Activated CD8-positive, alpha-beta T cell treated with anti-CD3 and anti-CD28 coated beads for 36 hours (primary cell): ENCODE data around the gene CEP70. TPM values are rescaled to one million over a fixed set of nuclear protein-coding genes. Genes with fewer than 3 reads are reported as not detected.
"Not testable (repeated sequence)": the region's sequence is repeated elsewhere in the genome, so short reads cannot be mapped to it uniquely, and the experiment has no call there.

Source experiments
- ATAC-seq: fragments of 200-7000 bp; cut with Tn5 transposase; one replicate; pipeline ENCODE4 v1.10.0; 2021; ENCODE audit warnings: mild to moderate bottlenecking, moderate library complexity
- CTCF ChIA-PET: fragments of 350-600 bp; sonication (Branson Sonifier 250); formaldehyde crosslinking; loops from one replicate; lab custom pipeline; 2021; ENCODE audit warnings: antibody characterized with exemption; lab: Charles Lee
- POLR2A ChIA-PET: fragments of 350-600 bp; sonication (Branson Sonifier 250); formaldehyde crosslinking; loops from one replicate; lab custom pipeline; 2021; ENCODE audit warnings: antibody characterized with exemption; lab: Charles Lee
- DNase-seq: peaks from one replicate; pipeline ENCODE4 v3.0.0-alpha.2; 2020
- H3K27ac Mint-ChIP-seq: one replicate; pipeline ENCODE4 v1.8.0; 2021; ENCODE audit warnings: mild to moderate bottlenecking, mixed read lengths
- H3K27me3 Mint-ChIP-seq: one replicate; pipeline ENCODE4 v1.8.0; 2021; ENCODE audit warnings: mixed read lengths
- H3K36me3 Mint-ChIP-seq: one replicate; pipeline ENCODE4 v1.8.0; 2021; ENCODE audit warnings: low read depth, mixed read lengths
- H3K4me1 Mint-ChIP-seq: one replicate; pipeline ENCODE4 v1.8.0; 2021; ENCODE audit warnings: low read depth, mixed read lengths
- H3K4me3 Mint-ChIP-seq: one replicate; pipeline ENCODE4 v1.8.0; 2021; ENCODE audit warnings: mild to moderate bottlenecking, moderate library complexity, mixed read lengths
- H3K9me3 Mint-ChIP-seq: one replicate; pipeline ENCODE4 v1.8.0; 2021; ENCODE audit warnings: mixed read lengths
- intact Hi-C: fragments of 100-400 bp; cut with micrococcal nuclease; formaldehyde crosslinking; loops from one replicate; pipeline ENCODE4 v1.10.0; 2022
- total RNA-seq, 2 experiments: library from RNA; stranded (reverse); gene quantifications; one replicate each; pipeline ENCODE4 v1.2.3, GENCODE V29; 2021
- TF ChIP-seq, protein P1 (sequence below): fragments of 200-600 bp; IDR thresholded peaks from one replicate; pipeline ENCODE4 v1.8.0; 2022; ENCODE audit warnings: antibody characterized with exemption, mild to moderate bottlenecking

CEP70 gene
- total RNA-seq, 2 experiments from 2014 or later: 11.5 to 14.8 TPM

DNA sequence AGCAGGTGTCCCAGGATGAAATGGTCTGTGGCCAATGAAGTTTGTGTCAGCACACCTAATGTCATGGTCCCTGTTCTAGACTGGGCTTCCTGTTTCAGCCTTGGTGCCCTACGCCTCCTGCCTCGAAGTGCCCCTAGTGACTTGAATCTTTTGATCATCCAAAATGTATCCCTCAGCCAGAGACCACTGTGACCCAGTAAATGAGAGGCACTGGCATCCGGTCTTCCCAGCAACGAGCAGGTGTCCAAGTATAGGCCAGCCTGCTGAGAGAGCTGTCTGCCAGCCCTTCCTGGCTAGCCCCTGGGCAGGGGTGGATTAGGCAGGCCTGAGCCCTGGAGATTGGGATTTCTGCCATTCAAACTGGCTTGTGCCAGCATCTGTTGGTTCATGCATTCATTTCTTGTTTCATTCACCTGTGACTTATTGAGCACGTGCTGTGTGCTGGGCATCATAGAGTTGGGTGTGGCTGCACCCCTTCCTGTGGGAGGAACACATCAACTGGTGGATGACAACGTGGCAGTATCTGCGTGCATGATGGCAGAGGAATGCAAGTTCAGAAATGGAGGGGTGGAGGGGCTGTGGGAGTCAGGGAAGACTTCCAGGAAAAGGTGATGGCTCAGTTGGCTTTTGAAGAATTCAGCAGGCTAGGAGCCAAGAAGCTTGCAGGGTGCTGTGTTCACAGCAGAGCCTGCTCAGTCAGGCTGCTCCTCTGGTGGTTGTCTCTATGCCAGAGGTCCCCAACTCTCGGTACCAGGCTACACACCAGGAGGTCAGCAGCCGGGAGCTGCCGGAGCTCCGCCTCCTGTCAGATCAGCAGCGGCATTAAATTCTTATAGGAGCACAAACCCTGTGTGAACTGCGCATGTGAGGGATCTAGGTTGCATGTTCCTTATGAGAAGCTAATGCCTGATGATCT is 138.0 kb downstream of the CEP70 start:
- Mint-ChIP-seq H3K4me1 (no peaks in the 10 kb centered on the region), H3K36me3 (no peaks in the 10 kb centered on the region), H3K4me3 (no peak overlapping the region), H3K27ac (no peak overlapping the region), H3K27me3 (no peaks in the 10 kb centered on the region), H3K9me3 (no peaks in the 10 kb centered on the region)
- intact Hi-C loops: no loop called here
- no peak for DNase-seq
- ATAC-seq: no peak
- ChIA-PET POLR2A (no interaction called here), CTCF (no interaction called here)
- TF ChIP-seq, protein P1, sequence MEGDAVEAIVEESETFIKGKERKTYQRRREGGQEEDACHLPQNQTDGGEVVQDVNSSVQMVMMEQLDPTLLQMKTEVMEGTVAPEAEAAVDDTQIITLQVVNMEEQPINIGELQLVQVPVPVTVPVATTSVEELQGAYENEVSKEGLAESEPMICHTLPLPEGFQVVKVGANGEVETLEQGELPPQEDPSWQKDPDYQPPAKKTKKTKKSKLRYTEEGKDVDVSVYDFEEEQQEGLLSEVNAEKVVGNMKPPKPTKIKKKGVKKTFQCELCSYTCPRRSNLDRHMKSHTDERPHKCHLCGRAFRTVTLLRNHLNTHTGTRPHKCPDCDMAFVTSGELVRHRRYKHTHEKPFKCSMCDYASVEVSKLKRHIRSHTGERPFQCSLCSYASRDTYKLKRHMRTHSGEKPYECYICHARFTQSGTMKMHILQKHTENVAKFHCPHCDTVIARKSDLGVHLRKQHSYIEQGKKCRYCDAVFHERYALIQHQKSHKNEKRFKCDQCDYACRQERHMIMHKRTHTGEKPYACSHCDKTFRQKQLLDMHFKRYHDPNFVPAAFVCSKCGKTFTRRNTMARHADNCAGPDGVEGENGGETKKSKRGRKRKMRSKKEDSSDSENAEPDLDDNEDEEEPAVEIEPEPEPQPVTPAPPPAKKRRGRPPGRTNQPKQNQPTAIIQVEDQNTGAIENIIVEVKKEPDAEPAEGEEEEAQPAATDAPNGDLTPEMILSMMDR: no peak

DNA sequence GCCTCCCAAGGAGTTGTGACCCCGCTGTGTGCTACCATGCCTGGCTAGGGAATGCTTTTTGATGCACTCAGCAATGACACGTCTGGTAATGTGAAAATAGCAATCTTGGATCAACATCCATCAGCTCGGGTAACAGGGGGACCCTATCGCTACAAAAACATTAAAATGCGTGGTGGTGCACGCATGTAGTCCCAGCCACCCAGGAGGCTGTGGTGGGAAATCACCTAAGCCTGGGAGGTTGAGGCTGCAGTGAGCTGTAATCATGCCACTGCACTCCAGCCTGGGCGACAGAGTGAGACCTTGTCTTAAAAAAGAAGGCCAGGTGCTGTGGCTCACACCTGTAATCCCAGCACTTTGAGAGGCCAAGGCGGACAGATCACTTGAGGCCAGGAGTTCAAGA is 140.1 kb downstream of the CEP70 start:
- intact Hi-C loops, ATAC-seq, DNase-seq, POLR2A ChIA-PET, H3K9me3 Mint-ChIP-seq, H3K36me3 Mint-ChIP-seq, CTCF ChIA-PET, H3K4me3 Mint-ChIP-seq, H3K4me1 Mint-ChIP-seq, H3K27ac Mint-ChIP-seq, H3K27me3 Mint-ChIP-seq: not testable (repeated sequence)

DNA sequence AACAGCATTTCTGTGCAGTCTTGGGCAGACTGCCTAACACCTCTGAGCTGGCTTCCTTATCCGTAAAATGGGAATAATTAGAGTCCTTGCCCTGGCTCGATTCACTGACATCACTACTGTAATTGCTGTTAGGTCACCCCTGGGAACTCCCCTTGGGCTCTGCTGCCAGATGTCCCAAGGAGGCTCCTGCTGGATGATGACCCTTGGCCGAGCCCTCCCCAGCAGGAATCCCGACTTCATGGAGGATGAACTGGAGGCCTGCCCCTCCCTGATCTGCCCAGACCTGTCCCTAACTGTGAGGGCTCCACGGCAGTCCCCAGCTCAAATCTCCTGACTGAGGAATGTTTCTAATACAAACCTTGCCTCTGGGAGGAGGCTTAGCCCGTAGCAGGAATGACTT is 141.6 kb downstream of the CEP70 start:
- intact Hi-C loops: no loop called here
- H3K4me3 Mint-ChIP-seq: no peak overlapping the region
- ChIA-PET CTCF (interaction anchor here (1.6 kb wide), 1 partner anchor 471 kb away, joined by 3 read pairs; no protein-coding TSS in a partner anchor), POLR2A (no interaction called here)
- no peaks in the 10 kb centered on the region for H3K36me3 Mint-ChIP-seq
- H3K4me1 Mint-ChIP-seq: no peaks in the 10 kb centered on the region
- TF ChIP-seq, protein P1: no peak
- H3K9me3 Mint-ChIP-seq: no peaks in the 10 kb centered on the region
- no peak for DNase-seq
- no peak for ATAC-seq
- no peaks in the 10 kb centered on the region for H3K27me3 Mint-ChIP-seq
- no peak overlapping the region for H3K27ac Mint-ChIP-seq

DNA sequence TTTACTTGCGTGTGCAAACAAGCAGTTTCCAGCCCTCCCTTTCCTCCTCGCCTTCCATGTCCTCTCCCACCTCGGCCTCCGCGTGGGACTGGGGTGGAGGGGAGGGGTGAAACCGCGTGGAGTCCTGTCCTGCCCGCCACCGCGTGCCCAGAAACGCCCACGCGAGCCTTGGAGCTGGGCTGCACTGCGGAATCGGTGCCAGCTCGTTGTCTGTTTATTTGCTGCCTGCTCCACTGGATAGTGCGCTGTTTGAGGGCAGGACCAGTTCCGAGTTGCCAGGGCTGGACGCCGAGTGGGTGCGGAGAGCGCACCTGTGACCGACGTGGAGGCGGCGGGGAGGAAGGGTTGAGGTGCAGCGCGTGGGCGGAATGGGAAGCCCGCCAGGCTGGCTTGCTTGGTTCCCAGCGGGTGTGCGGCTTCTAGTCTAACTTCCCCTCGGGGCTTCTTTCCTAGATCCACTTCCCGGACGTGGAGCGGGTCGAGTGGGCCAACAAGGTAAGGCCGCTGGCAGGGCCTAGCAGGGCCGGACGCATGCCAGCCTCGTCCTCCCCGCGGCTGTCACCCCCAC is 142.4 kb downstream of the CEP70 start:
- no peaks in the 10 kb centered on the region for H3K27me3 Mint-ChIP-seq
- no peak for DNase-seq
- intact Hi-C loops: no loop called here
- TF ChIP-seq, protein P1: no peak
- no peaks in the 10 kb centered on the region for H3K4me1 Mint-ChIP-seq
- no peak overlapping the region for H3K4me3 Mint-ChIP-seq
- CTCF ChIA-PET: interaction anchor here (1.6 kb wide), 1 partner anchor 472 kb away, joined by 3 read pairs; no protein-coding TSS in a partner anchor
- no peak for ATAC-seq
- POLR2A ChIA-PET: no interaction called here
- H3K27ac Mint-ChIP-seq: no peak overlapping the region
- no peaks in the 10 kb centered on the region for H3K36me3 Mint-ChIP-seq
- H3K9me3 Mint-ChIP-seq: no peaks in the 10 kb centered on the region

DNA sequence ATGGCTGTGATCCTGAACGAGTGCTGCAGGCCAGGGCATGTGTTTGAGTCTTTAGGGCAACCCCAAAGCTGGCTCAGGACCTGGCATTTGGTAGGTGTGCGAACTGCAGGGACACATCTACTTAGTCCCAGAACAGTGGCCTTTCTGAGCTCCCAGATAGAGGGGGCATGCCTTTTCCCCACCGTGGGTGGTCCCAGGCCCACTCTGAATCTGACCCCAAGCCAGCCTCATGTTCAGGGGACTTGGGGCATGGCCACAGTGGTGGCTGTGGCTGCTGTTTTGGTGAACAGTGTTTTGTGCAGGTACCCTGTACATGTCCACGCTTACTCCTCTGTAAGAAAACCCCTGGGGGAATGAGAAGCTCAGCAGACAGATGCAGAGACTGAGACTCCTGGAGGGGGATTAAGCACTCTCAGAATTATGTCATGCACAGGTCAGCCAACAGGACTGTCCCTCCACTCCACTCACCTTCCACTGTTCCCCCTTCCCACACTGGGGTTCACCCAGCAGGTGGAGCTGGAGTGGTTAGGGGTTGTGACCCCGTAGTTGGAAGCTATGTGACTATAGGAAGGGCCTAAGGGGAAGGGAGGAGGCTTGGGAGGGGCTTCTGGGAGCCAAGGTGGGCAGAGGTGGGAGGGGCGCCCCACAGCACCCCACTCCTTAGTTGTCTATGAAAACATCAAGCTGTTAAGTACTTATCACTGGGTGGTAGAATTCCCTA is 143.2 kb downstream of the CEP70 start:
- ChIA-PET POLR2A (no interaction called here), CTCF (interaction anchor here (1.2 to 1.6 kb wide), 3 partner anchors 33 to 485 kb away, joined by 3 read pairs; no protein-coding TSS in a partner anchor)
- DNase-seq (no peak), ATAC-seq (no peak)
- Mint-ChIP-seq H3K36me3 (no peaks in the 10 kb centered on the region), H3K9me3 (no peaks in the 10 kb centered on the region), H3K4me3 (no peak overlapping the region), H3K27me3 (no peaks in the 10 kb centered on the region), H3K27ac (no peak overlapping the region), H3K4me1 (no peaks in the 10 kb centered on the region)
- TF ChIP-seq, protein P1: no peak
- intact Hi-C loops: no loop called here
